Measurements from ENCODE around the gene PLCB4. TPM values are rescaled to one million over a fixed set of nuclear protein-coding genes. Genes with fewer than 3 reads are reported as not detected.

PLCB4 gene
- total and polyA plus RNA-seq, 2 experiments from 2014 or later = 6.5 to 16.1 TPM

GRCh38 chr20:9028419-9028818 lies 40.5 kb upstream of the PLCB4 start:
- Histone ChIP-seq H3K4me3 (no peak overlapping the region), H3F3A (replicated peaks; ENCODE audit: low read depth) (no peaks in the 10 kb centered on the region), H3K9me2 (ENCODE audit: insufficient read depth) (0 out of 2 replicates have a peak, but pooled peaks cover 2% of the 10 kb centered on the region), H3K4me2 (no peak overlapping the region), H4K20me1 (replicated peaks; ENCODE audit: insufficient read depth) (no peaks in the 10 kb centered on the region), H3K4me1 (ENCODE audit: insufficient read depth) (no peaks in the 10 kb centered on the region), H3K79me2 (replicated peaks; ENCODE audit: insufficient read depth) (no peaks in the 10 kb centered on the region), H3K36me3 (ENCODE audit: insufficient read depth) (no peaks in the 10 kb centered on the region), H2AFZ (no peak overlapping the region), H3K27ac (ENCODE audit: low read depth) (no peak overlapping the region), H3K27me3 (ENCODE audit: insufficient read depth) (no peaks in the 10 kb centered on the region)
- DNase-seq (ENCODE audit: low spot score) = no peak
- Mint-ChIP-seq H3K27me3 (ENCODE audit: insufficient read depth, low read depth, poor library complexity) (no peaks in the 10 kb centered on the region), H3K4me1 (peaks cover 5% of the 10 kb centered on the region), H3K27ac (no peak overlapping the region), H3K9me3 (no peaks in the 10 kb centered on the region), H3K36me3 (ENCODE audit: low read depth) (no peaks in the 10 kb centered on the region), H3K4me3 (no peak overlapping the region)
- ATAC-seq = no peak
- no peak for TF ChIP-seq EZH2 (IDR thresholded peaks at IDR 0.05; ENCODE audit: low read depth, unreplicated experiment)
- TF ChIP-seq ETS1 (IDR thresholded peaks at IDR 0.05) = no peak
- no peak for TF ChIP-seq ZNF114 (CRISPR knock-in tag; IDR thresholded peaks at IDR 0.05)
- no peak for TF ChIP-seq ZNF331 (CRISPR knock-in tag; IDR thresholded peaks at IDR 0.05; ENCODE audit: low read depth)
- TF ChIP-seq ZNF462 (CRISPR knock-in tag; IDR thresholded peaks at IDR 0.05) = no peak
- TF ChIP-seq EZH2phosphoT487 (IDR thresholded peaks at IDR 0.05; ENCODE audit: unreplicated experiment) = no peak
- no peak for TF ChIP-seq JUNB (IDR thresholded peaks at IDR 0.05; ENCODE audit: unreplicated experiment)
- no peak for TF ChIP-seq CREB1 (CRISPR knock-in tag; IDR thresholded peaks at IDR 0.05; ENCODE audit: low read depth)
- no peak for TF ChIP-seq STAT1 (IDR thresholded peaks at IDR 0.05; ENCODE audit: unreplicated experiment)
- TF ChIP-seq REST (IDR thresholded peaks at IDR 0.05; ENCODE audit: unreplicated experiment) = no peak

All from GM23338 (cell line).